Osteocyte (in vitro differentiated cells): Measurements from ENCODE around the gene FCAMR. TPM values are rescaled to one million over a fixed set of nuclear protein-coding genes. Genes with fewer than 3 reads are reported as not detected.

Experiments
- DNase-seq: peaks from one replicate; pipeline ENCODE4 v3.0.0; 2021; ENCODE audit warnings: mixed read lengths; ENCODE audit not compliant: unreplicated experiment; ENCODE audit errors: extremely low spot score
- H3K27ac Mint-ChIP-seq: one replicate; pipeline ENCODE4 v1.8.0; 2021; ENCODE audit warnings: mild to moderate bottlenecking, mixed read lengths; ENCODE audit not compliant: unreplicated experiment
- H3K27me3 Mint-ChIP-seq: one replicate; pipeline ENCODE4 v1.8.0; 2021; ENCODE audit warnings: mixed read lengths; ENCODE audit not compliant: unreplicated experiment
- H3K36me3 Mint-ChIP-seq: one replicate; pipeline ENCODE4 v1.8.0; 2021; ENCODE audit warnings: mixed read lengths; ENCODE audit not compliant: unreplicated experiment
- H3K4me1 Mint-ChIP-seq: one replicate; pipeline ENCODE4 v1.8.0; 2021; ENCODE audit warnings: mixed read lengths; ENCODE audit not compliant: unreplicated experiment
- H3K4me3 Mint-ChIP-seq: one replicate; pipeline ENCODE4 v1.8.0; 2021; ENCODE audit warnings: mild to moderate bottlenecking, moderate library complexity, mixed read lengths; ENCODE audit not compliant: unreplicated experiment
- H3K9me3 Mint-ChIP-seq: one replicate; pipeline ENCODE4 v1.8.0; 2021; ENCODE audit warnings: mixed read lengths; ENCODE audit not compliant: unreplicated experiment
- total RNA-seq: library from RNA; stranded (reverse); gene quantifications from 2 replicates; pipeline ENCODE4 v1.2.1, GENCODE V29; 2021
- TF ChIP-seq, protein P1 (sequence below): fragments of 200-600 bp; sonication (generic); IDR thresholded peaks from 2 replicates; pipeline ENCODE4 v1.5.0; 2021; ENCODE audit warnings: antibody characterized with exemption, mild to moderate bottlenecking, moderate library complexity

FCAMR gene
- total RNA-seq, 1 donor from 2014 or later: not detected

DNA sequence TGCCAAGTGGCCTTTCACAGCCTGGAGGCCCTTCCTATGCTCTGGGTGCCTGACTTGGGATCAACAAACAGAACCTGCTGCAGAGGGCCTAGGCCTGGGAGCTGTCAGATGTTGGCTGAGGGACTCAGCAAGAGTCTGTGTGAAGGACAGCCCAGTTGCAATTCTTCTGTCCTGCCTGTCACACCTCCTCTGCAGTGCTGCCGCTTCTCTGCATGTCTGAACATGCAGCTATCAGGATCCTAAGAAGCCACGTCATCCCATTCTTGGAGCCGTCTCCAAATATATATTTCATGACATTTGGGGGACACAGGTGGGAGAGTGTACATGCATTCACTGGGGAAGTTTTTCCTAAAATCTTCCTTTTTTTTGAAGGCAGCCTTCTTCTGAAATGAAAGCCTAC lies 8.6 kb downstream of the FCAMR start:
- no peak overlapping the region for H3K4me3 Mint-ChIP-seq
- TF ChIP-seq, protein P1, sequence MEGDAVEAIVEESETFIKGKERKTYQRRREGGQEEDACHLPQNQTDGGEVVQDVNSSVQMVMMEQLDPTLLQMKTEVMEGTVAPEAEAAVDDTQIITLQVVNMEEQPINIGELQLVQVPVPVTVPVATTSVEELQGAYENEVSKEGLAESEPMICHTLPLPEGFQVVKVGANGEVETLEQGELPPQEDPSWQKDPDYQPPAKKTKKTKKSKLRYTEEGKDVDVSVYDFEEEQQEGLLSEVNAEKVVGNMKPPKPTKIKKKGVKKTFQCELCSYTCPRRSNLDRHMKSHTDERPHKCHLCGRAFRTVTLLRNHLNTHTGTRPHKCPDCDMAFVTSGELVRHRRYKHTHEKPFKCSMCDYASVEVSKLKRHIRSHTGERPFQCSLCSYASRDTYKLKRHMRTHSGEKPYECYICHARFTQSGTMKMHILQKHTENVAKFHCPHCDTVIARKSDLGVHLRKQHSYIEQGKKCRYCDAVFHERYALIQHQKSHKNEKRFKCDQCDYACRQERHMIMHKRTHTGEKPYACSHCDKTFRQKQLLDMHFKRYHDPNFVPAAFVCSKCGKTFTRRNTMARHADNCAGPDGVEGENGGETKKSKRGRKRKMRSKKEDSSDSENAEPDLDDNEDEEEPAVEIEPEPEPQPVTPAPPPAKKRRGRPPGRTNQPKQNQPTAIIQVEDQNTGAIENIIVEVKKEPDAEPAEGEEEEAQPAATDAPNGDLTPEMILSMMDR: no peak
- H3K36me3 Mint-ChIP-seq: no peaks in the 10 kb centered on the region
- H3K27me3 Mint-ChIP-seq: peaks cover 3% of the 10 kb centered on the region
- no peak overlapping the region for H3K27ac Mint-ChIP-seq
- H3K9me3 Mint-ChIP-seq: no peaks in the 10 kb centered on the region
- no peaks in the 10 kb centered on the region for H3K4me1 Mint-ChIP-seq
- no peak for DNase-seq

DNA sequence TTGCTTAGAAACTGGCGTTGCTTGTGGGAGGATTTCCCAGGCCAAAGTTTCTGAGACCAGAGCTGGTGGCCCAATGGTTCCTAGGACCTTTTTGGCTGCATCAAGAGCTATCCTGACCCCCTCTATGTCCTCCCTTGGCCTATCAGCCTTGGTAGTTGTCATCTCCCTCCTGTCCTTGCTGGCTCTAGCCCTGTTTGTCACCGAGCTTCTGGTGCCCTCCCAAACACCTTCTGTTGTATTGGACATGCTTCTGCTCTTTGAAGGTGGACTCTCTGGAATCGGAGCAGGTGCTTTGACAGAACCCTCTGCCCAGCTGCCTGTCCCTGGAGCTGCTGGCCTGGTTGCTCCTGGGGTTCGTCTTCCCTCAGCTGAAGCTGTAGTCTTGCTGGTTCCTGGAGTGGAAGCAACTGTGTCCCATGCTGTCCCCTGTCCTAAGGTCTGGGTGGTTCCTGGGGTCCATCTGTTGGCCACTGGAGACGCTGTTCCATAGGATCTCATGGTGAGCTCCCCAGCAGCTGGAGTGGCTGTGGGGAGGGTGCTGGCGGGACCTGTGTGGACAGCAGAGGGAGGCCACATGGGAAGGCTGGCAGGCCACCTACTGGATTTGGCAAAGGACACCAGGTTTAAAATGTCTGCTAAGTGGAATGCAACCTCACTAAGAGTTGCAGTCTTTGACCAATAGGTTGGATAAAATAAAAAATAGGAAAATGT lies 9.4 kb downstream of the FCAMR start:
- no peaks in the 10 kb centered on the region for H3K9me3 Mint-ChIP-seq
- DNase-seq: no peak
- peaks cover 3% of the 10 kb centered on the region for H3K27me3 Mint-ChIP-seq
- TF ChIP-seq, protein P1: no peak
- no peak overlapping the region for H3K4me3 Mint-ChIP-seq
- no peak overlapping the region for H3K27ac Mint-ChIP-seq
- H3K4me1 Mint-ChIP-seq: no peaks in the 10 kb centered on the region
- H3K36me3 Mint-ChIP-seq: no peaks in the 10 kb centered on the region

DNA sequence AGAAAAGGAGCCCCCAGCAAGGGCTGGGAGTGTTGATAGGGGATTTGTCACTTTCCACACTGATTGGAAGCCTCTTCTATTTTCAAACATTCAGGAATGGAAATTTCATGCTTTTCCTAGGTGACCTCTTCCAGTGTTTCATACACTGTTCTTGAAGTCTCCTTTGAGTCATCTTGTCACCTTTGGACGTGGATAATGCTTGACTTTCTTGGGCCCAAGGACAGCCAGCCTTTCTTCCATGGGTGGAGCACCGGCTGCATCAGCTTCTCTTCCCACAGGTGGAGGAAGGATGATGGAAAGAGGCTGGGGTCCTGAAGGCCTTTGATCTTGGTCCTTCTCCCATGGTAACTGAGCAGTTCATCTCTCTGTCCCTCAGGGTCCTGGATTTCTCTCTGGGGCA lies 12.1 kb downstream of the FCAMR start:
- no peaks in the 10 kb centered on the region for H3K4me1 Mint-ChIP-seq
- peaks cover 11% of the 10 kb centered on the region for H3K27me3 Mint-ChIP-seq
- TF ChIP-seq, protein P1: no peak

DNA sequence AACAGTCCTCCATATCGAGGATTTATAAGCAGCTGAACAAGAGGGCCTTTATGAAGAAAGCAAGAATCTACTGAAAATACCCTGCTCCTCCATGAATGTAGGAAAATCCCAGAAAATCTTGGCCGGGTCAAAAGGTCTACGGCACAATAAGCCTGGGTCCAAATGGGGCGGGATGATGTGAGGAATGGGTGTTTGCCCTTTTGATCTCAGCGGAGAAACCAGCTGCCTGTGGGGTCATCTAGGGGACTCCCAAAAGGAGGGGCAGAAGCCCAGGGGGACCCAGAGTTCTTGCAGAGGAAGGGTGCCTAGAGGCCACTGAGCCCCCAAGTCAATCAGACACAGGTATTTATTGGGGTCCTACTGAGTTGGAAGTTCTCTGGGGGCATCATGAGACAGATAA lies 12.6 kb downstream of the FCAMR start:
- H3K27me3 Mint-ChIP-seq: peaks cover 11% of the 10 kb centered on the region
- no peak overlapping the region for H3K27ac Mint-ChIP-seq
- H3K9me3 Mint-ChIP-seq: no peaks in the 10 kb centered on the region
- H3K36me3 Mint-ChIP-seq: no peaks in the 10 kb centered on the region
- TF ChIP-seq, protein P1: no peak
- H3K4me3 Mint-ChIP-seq: no peak overlapping the region
- no peaks in the 10 kb centered on the region for H3K4me1 Mint-ChIP-seq
- DNase-seq: no peak

More for the DNA sequence above, 12.1 kb downstream of the FCAMR start:
- no peak for DNase-seq
- Mint-ChIP-seq H3K36me3 (no peaks in the 10 kb centered on the region), H3K9me3 (no peaks in the 10 kb centered on the region), H3K27ac (no peak overlapping the region), H3K4me3 (no peak overlapping the region)

DNA sequence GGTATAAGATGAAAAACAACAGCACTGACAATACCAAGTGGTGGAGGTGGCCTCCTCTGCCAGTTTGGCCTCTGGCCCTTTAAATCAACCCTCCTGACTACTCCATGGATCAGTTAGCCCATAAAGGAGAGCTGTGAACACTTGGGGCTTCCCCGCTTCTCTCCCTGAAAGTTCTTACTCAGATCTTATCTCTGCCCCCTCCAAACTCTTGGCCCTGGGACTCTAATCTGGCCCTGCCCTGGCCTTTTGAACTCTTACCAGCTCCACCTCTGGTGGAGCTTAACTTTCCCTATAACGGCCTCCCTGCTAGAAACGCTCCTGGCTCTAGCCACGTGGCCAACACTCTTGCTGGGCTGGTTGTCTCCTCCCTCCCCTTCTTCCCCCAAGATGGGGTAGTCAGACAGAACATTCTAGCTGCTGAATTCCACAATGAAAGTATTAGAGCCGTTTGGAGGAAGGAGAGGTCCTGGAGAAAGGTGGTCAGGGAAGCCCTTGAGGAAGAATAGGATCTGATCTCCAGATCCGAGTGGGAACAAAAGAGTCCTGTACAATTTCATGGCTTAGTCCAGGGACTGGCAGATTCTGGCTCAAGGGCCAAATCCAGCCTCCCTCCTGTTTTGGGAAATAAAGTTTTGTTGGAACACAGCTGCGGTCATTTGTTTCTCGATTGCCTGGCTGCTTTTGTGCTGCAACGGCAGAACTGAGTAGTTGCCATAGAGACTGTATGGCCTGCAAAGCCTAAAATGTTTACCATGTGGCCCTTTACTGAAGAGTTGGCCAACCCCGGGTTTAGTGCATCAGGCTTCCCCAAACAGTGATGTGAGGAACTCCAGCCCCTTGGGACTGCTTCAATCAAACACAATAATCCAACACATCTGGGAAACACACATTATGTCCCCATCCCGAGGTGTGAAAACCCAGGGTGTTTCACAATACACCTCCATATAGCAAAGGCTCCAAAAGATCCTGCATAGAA lies 14.5 kb downstream of the FCAMR start:
- H3K9me3 Mint-ChIP-seq: no peaks in the 10 kb centered on the region
- H3K36me3 Mint-ChIP-seq: no peaks in the 10 kb centered on the region
- H3K4me3 Mint-ChIP-seq: no peak overlapping the region
- TF ChIP-seq, protein P1: no peak
- H3K27me3 Mint-ChIP-seq: peaks cover 11% of the 10 kb centered on the region
- no peak overlapping the region for H3K27ac Mint-ChIP-seq
- no peak for DNase-seq
- H3K4me1 Mint-ChIP-seq: no peaks in the 10 kb centered on the region
